NCI-H2029 (cell line): ENCODE measurements around the gene ZNF467.

Source experiments
- DNase-seq: peaks from one replicate; lab custom pipeline; 2025; lab: John Stamatoyannopoulos, UW

Gene ZNF467, protein sequence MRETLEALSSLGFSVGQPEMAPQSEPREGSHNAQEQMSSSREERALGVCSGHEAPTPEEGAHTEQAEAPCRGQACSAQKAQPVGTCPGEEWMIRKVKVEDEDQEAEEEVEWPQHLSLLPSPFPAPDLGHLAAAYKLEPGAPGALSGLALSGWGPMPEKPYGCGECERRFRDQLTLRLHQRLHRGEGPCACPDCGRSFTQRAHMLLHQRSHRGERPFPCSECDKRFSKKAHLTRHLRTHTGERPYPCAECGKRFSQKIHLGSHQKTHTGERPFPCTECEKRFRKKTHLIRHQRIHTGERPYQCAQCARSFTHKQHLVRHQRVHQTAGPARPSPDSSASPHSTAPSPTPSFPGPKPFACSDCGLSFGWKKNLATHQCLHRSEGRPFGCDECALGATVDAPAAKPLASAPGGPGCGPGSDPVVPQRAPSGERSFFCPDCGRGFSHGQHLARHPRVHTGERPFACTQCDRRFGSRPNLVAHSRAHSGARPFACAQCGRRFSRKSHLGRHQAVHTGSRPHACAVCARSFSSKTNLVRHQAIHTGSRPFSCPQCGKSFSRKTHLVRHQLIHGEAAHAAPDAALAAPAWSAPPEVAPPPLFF

DNA sequence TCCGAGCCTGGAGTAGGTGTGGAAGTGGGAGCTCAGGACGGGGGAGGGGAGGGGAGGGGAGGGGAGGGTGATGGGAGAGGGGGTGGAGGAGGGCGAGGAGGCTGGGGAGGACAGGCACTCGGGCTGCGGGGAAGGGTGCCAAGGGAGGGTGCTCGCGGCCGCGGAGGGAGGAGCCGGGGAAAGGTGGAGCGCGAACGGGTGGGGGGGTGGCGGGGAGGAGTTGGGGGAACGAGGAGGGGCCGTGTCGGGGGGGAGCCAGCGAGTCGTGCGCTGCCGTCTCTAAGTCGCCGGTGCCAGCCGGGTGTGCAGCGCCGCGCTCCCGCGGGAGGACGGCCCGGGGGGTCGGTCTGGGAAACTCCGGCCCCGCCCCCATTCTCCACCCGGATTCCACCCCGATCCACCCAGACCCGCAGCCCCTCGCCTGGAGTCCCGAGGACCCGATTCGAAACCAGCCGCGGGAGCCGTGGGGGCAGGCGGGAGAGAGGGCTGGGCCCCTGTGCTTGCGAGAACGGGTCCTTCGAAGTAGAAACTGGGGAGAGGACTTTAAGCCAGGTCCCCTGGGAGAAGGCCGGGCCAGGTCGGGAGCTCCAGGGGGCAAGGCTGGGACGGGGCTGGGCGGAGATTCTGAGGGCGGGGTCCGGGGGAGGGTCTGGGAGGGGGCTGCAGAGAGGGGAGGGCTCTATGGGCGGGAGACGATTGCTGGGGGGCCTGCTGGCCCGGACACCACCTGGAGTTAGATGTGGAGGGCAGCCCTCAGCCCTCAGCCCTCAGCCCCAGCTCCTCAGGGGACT is at the start of gene ZNF467:
TSS of gene ZNF467 (minus strand) at position 143 of the 791 bp plus-strand sequence. CDS start 2,556 bp downstream, outside the sequence.
- peak; percentile 19 for DNase-seq

DNA sequence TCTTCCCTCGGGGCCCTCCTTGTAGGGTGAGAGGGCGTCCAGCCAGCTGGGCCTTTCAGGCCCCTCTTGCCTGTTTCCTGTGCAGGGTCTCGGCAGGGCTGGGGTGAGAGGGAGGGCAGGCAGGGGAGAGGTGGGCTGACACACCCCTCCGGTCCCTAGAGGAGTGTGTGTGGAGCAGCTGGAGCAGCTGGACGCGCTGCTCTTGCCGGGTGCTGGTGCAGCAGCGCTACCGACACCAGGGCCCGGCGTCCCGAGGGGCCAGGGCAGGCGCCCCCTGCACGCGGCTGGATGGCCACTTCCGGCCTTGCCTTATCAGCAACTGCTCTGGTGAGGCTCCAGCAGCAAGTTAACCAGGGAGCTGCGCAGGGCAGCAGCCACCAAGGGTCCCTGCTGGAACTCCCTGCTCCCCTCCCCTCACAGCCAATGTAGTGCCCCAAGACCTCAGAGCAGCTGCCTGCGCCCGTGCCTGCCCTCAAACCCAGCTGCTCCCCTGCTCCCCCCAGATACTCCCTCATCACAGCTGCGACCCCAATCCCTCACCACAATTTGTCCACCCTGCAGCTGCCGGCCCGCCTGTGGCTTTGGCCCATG is 49.1 kb upstream of the ZNF467 start:
- DNase-seq = no peak

DNA sequence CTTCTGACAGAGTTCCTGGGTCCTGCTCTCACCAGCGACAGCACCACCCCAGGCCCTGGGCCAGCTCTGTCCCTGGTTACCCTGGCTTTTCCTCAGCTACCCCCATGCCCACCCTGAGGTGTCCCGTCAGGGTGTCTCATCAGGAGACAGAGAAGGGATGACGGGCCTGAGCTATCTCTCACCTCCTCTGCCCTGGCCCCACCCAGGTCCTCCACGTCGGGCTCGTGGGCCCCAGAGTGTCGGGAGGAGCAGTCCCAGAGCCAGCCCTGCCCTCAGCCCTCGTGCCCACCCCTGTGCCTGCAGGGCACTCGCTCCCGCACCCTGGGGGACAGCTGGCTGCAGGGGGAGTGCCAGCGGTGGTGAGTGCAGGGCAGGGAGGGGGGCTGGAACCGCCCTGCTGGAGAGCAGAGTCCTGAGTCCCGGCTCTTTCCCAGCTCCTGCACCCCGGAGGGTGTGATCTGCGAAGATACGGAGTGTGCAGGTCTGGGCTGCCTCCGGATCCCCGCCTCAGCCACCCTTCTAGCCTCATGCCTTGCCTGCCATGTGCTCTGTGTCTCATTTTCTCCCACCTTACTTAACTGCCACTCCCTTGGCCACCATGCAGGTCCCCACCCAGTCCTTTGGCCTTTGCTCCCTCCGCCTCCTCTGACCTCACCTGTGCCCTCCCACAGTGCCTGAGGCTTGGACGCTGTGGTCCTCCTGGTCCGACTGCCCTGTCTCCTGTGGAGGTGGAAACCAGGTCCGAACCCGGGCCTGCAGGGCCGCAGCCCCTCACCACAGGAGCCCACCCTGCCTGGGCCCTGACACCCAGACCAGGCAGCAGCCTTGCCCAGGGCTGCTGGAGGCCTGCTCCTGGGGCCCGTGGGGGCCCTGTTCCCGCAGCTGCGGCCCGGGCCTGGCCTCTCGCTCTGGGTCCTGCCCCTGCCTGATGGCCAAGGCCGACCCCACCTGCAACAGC is 48.1 kb upstream of the ZNF467 start:
- DNase-seq = no peak

DNA sequence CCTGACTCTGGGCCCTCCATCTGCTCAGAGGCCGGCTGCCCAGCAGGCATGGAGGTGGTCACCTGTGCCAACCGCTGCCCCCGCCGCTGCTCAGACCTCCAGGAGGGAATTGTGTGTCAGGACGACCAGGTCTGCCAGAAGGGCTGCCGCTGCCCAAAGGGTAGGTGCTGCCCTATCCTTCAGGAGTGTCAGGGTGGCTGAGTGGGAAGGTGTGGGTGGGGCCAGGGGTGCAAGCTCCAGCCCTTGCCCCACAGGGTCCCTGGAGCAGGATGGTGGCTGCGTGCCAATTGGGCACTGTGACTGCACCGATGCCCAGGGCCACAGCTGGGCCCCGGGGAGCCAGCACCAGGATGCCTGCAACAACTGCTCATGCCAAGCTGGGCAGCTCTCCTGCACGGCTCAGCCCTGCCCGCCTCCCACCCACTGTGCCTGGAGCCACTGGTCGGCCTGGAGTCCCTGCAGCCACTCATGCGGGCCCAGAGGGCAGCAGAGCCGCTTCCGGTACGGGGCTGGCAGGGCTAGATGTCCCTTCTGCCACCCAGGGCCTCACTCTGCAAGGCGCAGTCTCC is 47.3 kb upstream of the ZNF467 start:
- DNase-seq = no peak

DNA sequence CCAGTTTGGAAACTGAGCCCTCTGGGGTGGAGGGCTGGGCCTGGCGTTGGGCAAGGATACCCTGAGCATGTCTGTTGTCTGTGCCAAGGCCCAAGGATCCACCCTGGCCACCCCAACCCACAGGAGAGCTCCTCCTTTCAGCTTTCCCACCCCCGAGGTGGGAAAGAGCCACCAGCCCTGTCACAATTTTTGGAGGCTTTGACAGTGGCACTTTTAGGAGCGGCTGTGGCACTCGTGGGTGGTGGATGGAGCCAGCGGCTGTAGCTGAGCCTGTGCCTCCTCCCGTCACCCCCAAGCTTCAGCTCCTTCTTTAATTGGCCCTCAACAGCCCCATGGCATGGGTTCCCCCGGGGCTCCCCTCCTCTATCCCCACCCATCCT is 46.6 kb upstream of the ZNF467 start:
- DNase-seq = no peak

DNA sequence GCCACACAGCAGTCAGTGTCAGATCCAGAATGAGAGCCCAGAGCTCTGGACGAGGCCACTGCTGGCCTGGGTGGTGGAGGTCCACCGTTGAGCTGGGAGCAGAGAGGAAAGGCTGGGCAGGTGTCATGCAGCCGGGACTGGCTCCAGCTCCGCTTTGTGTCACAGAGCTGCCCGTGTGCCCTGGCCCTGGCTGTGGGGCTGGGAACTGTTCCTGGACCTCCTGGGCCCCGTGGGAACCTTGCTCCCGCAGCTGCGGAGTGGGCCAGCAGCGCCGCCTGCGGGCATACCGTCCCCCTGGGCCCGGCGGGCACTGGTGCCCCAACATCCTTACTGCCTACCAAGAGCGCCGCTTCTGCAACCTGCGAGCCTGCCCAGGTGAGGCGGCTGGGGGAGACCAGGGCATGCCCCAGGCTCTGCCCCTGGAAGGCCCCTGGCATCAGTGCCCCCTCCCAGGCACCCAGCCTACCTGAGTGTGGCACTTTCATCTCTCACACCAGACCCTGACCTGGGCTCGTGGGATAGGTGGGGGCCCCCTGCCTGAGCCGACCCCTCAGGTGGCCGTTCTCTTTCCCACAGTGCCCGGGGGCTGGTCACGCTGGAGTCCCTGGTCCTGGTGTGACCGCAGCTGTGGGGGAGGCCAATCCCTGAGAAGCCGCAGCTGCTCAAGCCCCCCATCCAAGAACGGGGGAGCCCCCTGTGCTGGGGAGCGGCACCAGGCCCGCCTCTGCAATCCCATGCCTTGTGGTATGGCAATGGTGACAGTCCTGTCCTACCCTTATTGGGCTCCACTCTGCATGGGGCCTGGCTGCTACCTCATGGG is 46.0 kb upstream of the ZNF467 start:
- no peak for DNase-seq

DNA sequence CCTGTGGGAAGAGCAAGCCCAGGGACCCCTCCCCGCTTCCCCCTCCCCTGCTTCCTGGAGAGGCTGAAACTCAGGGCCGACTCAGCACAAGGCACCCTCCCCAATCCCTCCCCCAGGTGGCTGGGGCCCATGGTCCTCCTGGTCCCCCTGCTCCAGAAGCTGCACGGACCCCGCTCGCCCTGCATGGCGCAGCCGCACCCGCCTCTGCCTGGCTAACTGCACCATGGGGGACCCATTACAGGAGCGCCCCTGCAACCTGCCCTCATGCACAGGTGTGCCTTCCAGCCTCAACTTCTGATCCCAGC is 45.1 kb upstream of the ZNF467 start:
- no peak for DNase-seq

DNA sequence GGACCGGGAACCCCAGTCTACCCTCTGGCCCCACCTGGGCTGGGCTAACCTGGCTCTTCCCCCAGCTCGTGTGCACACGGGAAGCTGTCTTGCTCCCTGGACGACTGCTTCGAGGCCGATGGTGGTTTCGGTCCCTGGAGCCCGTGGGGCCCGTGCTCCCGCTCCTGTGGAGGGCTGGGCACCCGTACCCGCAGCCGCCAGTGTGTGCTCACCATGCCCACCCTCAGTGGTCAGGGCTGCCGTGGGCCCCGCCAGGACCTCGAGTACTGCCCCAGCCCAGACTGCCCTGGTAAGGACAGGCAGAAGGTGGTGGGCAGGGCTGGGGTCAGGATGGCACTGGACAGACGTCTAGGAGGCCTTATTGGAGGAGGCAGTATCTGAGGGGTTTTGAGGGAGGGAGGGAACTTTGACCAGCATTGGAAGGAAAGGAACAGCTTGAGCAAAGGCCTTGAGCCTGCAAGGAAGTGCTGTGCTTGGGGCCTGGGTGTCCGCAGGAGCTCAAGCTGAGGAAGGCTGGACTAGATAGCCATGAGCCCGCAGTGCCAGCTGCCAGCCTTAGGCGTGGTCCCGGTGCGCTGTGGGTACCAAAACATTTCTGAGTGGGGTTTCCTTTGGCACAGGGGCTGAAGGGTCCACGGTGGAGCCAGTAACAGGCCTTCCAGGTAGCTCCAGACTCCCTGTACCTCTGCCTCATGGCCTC is 44.6 kb upstream of the ZNF467 start:
- no peak for DNase-seq

DNA sequence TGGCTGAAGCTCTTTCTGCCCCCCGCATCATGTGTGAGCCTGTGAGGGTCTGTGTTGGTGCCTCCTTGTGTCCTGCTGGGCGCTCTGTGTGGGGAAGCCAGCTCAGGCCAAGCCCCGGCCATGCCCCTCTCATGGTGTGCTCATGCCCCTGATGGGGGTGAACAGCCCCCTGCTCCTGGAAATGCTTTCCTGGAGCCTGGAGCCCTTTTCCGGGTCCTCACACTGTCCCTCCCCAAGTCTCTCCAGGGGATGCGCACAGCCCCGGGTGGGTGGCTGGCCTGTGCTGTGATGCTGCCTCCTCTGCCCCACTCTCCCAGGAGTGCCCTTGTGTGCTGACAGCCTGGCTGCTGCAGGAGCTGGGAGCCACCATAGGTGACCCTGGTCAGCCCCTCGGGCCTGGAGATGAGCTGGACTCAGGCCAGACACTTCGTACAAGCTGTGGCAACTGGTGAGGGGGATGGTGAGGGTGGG is 43.9 kb upstream of the ZNF467 start:
- DNase-seq = no peak

DNA sequence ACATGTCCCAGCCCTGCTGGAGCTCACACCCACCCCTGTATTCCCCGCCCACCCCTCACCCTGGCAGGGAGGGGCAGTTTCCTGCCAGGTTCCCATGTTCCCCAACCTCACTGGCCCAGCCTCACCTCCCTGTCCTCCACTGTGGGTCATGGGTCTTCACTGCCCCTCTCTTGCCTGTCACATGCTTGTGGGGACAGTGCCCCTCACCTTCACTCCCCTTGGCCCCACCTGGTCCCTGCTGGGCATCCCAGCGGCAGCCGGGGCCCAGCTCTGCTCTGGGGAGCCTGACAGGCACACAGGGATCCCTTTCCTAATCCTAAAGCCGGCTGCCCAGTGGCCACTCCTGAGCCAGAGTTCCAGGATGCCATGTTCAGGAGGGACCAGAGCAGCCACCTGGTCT is 43.4 kb upstream of the ZNF467 start:
- no peak for DNase-seq

DNA sequence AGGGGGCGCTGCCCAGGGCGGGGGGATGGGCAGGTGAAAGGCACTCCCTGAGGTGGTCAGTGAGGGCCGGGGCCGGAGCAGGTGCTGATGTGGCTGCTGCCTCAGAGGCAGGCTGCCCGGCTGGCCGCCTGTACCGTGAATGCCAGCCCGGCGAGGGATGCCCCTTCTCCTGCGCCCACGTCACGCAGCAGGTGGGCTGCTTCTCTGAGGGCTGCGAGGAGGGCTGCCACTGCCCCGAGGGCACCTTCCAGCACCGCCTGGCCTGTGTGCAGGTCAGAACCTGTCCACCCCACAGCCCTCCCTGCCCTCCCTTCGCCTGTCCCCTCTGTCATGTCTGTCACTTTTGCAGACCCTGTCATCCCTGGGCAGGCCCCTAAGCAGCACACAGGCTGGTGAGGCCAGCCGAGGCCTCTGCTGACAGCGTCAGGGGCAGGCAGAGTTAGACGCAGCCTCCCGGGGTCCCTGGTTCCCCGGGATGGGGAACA is 42.9 kb upstream of the ZNF467 start:
- DNase-seq = no peak

DNA sequence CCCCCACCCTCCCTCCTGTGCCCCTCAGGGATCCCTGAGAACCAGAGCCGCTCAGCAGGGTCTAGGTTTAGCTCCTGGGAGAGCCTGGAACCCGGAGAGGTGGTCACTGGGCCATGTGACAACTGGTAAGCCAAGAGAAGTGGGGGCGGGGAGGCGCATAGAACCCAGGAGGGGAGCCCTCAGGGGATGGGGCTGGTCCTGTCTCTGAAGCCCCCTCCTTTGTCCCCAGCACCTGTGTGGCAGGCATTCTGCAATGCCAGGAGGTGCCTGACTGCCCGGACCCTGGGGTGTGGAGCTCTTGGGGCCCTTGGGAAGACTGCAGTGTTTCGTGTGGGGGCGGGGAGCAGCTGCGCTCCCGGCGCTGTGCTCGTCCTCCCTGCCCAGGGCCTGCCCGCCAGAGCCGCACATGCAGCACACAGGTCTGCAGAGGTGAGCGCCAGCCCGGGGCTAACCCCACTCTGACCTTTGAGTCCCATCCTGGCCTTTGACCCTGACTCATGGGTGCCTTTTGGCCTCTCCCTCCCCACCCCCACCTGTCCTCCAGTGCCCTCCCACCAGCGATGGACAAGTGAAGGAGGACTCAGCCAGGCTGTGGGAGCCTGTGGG is 42.4 kb upstream of the ZNF467 start:
- no peak for DNase-seq

DNA sequence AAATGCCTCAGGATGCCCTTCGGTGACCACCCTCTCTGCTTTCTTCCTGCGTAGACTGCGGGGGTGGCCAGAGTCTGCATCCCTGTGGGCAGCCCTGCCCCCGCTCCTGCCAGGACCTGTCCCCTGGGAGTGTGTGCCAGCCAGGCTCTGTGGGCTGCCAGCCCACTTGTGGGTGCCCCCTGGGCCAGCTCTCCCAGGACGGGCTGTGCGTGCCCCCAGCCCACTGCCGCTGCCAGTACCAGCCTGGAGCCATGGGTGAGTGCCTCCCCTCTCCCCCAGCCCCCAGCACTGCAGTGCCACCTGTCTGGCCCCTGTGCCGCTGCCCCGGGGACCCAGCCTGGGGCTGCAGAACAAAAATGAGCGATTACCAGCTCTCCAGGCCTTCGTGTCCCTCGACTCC is 41.7 kb upstream of the ZNF467 start:
- DNase-seq = no peak

DNA sequence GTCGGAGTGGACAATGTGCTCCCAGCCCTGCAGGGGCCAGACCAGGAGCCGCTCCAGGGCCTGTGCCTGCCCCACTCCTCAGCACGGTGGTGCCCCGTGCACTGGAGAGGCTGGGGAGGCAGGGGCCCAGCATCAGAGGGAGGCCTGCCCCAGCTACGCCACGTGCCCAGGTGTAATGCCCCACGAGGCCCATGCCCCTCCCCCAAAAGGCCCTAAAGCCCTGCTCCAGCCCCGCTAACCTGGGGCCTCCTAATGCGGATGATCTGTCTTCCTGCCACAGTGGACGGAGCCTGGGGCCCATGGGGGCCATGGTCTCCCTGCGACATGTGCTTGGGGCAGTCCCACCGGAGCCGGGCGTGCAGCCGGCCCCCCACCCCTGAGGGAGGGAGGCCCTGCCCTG is 41.1 kb upstream of the ZNF467 start:
- DNase-seq = no peak

DNA sequence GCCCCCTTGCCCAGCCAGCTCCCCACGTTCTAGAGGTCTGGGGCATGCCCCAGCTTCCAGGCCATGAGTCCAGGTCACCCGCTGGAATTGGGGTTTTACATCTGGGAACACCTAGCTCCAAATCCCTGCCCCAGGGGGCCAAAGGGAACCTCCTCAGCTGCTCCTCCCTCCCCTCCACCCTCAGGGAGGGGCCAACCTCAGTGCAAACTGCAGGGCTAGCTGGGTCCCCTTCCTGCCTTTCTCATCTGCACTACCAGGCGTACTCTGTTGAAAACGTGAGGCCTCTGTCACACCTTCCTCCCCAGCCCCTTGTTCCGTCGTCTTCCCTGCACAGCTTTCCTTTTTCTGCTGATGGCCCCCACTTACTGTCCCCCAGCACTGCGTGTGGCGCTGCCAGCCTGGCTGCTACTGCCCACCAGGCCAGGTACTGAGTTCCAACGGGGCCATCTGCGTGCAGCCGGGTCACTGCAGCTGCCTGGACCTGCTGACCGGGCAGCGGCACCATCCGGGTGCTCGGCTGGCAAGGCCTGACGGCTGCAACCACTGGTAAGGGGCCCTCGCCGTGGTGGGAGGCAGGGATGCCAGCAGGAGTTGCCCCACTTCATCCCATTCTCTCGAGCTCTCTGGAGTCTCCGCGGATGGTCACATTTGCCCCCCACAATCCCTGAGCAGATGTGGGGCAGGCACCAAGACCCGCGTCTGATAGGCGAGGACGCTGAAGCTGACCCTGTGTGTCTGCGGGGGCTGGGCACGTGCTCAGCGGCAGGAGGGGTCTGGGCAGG is 40.1 kb upstream of the ZNF467 start:
- no peak for DNase-seq

DNA sequence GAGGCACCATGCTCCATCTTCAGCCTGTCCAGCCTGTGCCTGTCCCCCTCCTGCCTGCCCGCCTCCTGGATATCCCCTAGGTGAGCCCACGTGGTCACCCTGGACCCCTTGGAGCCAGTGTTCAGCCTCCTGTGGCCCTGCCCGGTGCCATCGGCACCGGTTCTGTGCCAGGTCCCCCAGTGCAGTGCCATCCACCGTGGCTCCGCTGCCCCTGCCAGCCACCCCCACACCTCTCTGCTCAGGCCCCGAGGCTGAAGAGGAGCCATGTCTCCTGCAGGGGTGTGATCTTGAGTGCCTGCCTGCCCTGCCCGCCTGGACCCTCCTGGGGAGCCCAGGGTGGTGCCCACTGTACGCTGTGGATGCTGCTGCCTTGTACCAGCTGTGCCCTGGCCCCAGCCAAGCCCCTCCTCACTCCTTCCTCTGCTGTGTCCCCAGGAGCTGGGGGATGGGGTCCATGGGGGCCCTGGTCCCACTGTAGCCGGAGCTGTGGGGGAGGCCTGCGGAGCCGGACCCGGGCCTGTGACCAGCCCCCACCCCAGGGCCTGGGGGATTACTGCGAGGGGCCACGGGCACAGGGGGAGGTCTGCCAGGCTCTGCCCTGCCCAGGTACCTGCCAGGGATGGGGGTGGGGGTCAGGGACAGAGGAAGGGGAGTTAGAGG is 38.6 kb upstream of the ZNF467 start:
- DNase-seq = no peak

DNA sequence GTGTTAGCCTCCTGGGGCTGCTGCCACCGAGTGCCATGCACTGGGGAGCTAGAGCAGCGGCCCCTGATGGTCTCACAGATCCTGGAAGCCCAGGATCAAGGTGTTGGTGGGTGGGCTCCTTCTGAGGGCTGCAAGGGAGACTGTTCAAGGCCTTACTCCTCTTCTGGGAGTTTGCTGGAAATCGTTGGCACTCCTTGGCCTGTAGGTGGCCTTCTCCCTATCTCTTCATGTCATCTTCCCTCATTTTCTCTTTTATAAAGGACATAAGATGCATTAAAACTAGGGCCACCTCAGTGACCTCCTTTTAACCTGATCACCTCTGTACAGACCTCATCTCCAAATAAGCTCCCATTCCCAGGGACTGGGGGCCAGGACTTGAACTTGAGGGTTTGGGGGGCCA is 37.8 kb upstream of the ZNF467 start:
- DNase-seq = no peak

DNA sequence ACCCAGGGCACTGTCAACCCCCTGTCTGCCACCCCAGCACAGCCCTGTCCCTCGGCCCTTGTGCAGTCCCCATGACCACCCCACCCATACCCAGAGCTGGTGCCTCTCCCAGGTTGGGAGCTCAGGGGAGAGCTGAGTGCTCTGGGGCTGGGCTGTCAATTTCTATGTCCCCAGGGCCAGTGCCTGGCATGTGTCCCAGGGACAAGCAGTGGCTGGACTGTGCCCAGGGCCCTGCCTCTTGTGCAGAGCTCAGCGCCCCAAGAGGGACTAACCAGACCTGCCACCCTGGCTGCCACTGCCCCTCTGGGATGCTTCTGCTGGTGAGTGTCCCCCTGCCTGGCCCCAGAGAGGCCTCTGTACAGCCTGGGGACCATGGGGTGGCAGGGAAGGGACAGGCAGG is 35.8 kb upstream of the ZNF467 start:
- no peak for DNase-seq
